GM12878 (cell line): ENCODE measurements around the gene CREBBP. TPM values are rescaled to one million over a fixed set of nuclear protein-coding genes. Genes with fewer than 3 reads are reported as not detected.

Source experiments
- ATAC-seq: fragments of 200-7000 bp; cut with Tn5 transposase; 3 replicates; pipeline ENCODE4 v1.9.1; 2020; ENCODE audit warnings: mild to moderate bottlenecking, moderate library complexity
- BruUV-seq: library from RNA; stranded (reverse); fragments of 400-500 nt; replicated peaks from 2 replicates; lab custom pipeline; 2021; lab: Mats Ljungman, UMichigan
- CTCF ChIA-PET: fragments of 300-600 bp; sonication (Branson Sonifier 250); formaldehyde crosslinking; extraction: SDS; loops from one replicate; lab custom pipeline; 2021; ENCODE audit warnings: inconsistent platforms; lab: Yijun Ruan, JAX
- POLR2A ChIA-PET: fragments of 350-600 bp; formaldehyde crosslinking; extraction: SDS; loops from one replicate; lab custom pipeline; 2021; ENCODE audit warnings: inconsistent platforms; lab: Charles Lee
- RAD21 ChIA-PET: fragments of 300-600 bp; sonication (Branson Sonifier 250); formaldehyde crosslinking; loops from one replicate; lab custom pipeline; 2023; ENCODE audit warnings: antibody characterized with exemption; ENCODE audit not compliant: unreplicated experiment; lab: Charles Lee
- SMC1A ChIA-PET: fragments of 300-600 bp; sonication (Branson Sonifier 250); formaldehyde crosslinking; loops from one replicate; lab custom pipeline; 2023; ENCODE audit not compliant: unreplicated experiment, uncharacterized antibody; lab: Charles Lee
- DNase-seq: peaks from one replicate; pipeline ENCODE4 v3.0.0-alpha.2; 2011; ENCODE audit warnings: low read depth, low spot score
- FAIRE-seq: peaks from 3 replicates; lab custom pipeline; 2011; peaks lifted over from hg19 to GRCh38; lab: Jason Lieb, UNC
- H2AFZ ChIP-seq: 2 replicates; pipeline ENCODE4 v1.6.0; 2011; ENCODE audit warnings: low read depth, low read length, control low read depth; ENCODE audit not compliant: control insufficient read depth
- H3K27ac ChIP-seq: 2 replicates; pipeline ENCODE4 v1.5.1; 2011; ENCODE audit warnings: control low read depth; ENCODE audit not compliant: control insufficient read depth, insufficient read depth
- H3K27me3 ChIP-seq, 2 experiments: replicated peaks in 1 of 2; 2 replicates each; pipeline versions ENCODE4 v1.6.0 to v1.6.1; 2011; ENCODE audit warnings: low read length in 1 of 2; ENCODE audit not compliant: control insufficient read depth in 2 of 2, insufficient read depth in 2 of 2
- H3K36me3 ChIP-seq, 2 experiments: 2 replicates each; pipeline ENCODE4 v1.5.1; 2011; ENCODE audit warnings: low read length in 1 of 2; ENCODE audit not compliant: control insufficient read depth in 2 of 2, insufficient read depth in 2 of 2
- H3K4me1 ChIP-seq: 2 replicates; pipeline ENCODE4 v1.6.1; 2011; ENCODE audit warnings: mild to moderate bottlenecking, low read length, moderate library complexity, mixed read lengths; ENCODE audit not compliant: control insufficient read depth, insufficient read depth
- H3K4me2 ChIP-seq: 2 replicates; pipeline ENCODE4 v1.6.0; 2011; ENCODE audit warnings: control low read depth; ENCODE audit not compliant: control insufficient read depth, insufficient read depth
- H3K4me3 ChIP-seq: fragments of 200-600 bp; sonication (generic); 2 replicates; pipeline ENCODE4 v1.5.1; 2016
- H3K79me2 ChIP-seq: 2 replicates; pipeline ENCODE4 v1.6.0; 2011; ENCODE audit warnings: low read length; ENCODE audit not compliant: control insufficient read depth, insufficient read depth
- H3K9ac ChIP-seq: 2 replicates; pipeline ENCODE4 v1.8.0; 2011; ENCODE audit warnings: low read length, control low read depth, mixed read lengths; ENCODE audit not compliant: control insufficient read depth, insufficient read depth
- H3K9me3 ChIP-seq: replicated peaks from 3 replicates; pipeline ENCODE4 v1.5.1; 2011; ENCODE audit warnings: mild to moderate bottlenecking, low read length; ENCODE audit not compliant: control insufficient read depth, insufficient read depth
- H4K20me1 ChIP-seq: 2 replicates; pipeline ENCODE4 v1.6.0; 2011; ENCODE audit not compliant: control insufficient read depth, insufficient read depth
- CEBPB ChIP-seq, 2 experiments: fragments of 150-350 bp in 1 of 2; IDR thresholded peaks; 2 replicates each; pipeline ENCODE4 v1.6.1; 2012 to 2014; ENCODE audit warnings: low read depth in 2 of 2, low read length in 2 of 2, borderline replicate concordance in 1 of 2, inconsistent platforms in 1 of 2
- CTCF ChIP-seq, 3 experiments: IDR thresholded peaks in 2 of 3; conservative IDR thresholded peaks in 1 of 3; 2 replicates each; pipeline ENCODE4 v1.5.1; 2011; ENCODE audit warnings: low read depth in 3 of 3, low read length in 3 of 3, mild to moderate bottlenecking in 3 of 3, control low read depth in 2 of 3, moderate library complexity in 2 of 3, inconsistent platforms in 1 of 3, mixed read lengths in 1 of 3; ENCODE audit not compliant: control insufficient read depth in 2 of 3, insufficient read depth in 1 of 3; ENCODE audit errors: extremely low read depth in 1 of 3
- HSF1 ChIP-seq: fragments of 150-350 bp; IDR thresholded peaks from 2 replicates; pipeline ENCODE4 v1.6.1; 2014; ENCODE audit warnings: mild to moderate bottlenecking, low read depth, low read length
- IKZF1 ChIP-seq: fragments of 450-650 bp; conservative IDR thresholded peaks from 2 replicates; pipeline ENCODE4 v1.6.1; 2017; ENCODE audit warnings: antibody characterized with exemption, mild to moderate bottlenecking
- JUND ChIP-seq: IDR thresholded peaks from 2 replicates; pipeline ENCODE4 v1.6.1; 2012; ENCODE audit warnings: low read depth, mild to moderate bottlenecking, low read length, improper control_type of control experiment, moderate library complexity
- NFIC ChIP-seq: IDR thresholded peaks from 2 replicates; pipeline ENCODE4 v1.6.1; 2012; ENCODE audit warnings: low read depth, mild to moderate bottlenecking, inconsistent platforms, low read length, moderate library complexity
- POLR2AphosphoS2 ChIP-seq: IDR thresholded peaks from 2 replicates; pipeline ENCODE4 v1.6.1; 2011; ENCODE audit warnings: low read depth, mild to moderate bottlenecking, low read length, improper control_type of control experiment, moderate library complexity
- RELB ChIP-seq: fragments of 450-650 bp; IDR thresholded peaks from 2 replicates; pipeline ENCODE4 v1.6.1; 2017; ENCODE audit warnings: low read depth, mild to moderate bottlenecking, moderate library complexity
- SUPT20H ChIP-seq: IDR thresholded peaks from 2 replicates; pipeline ENCODE4 v1.6.1; 2011; ENCODE audit warnings: low read depth, mild to moderate bottlenecking, low read length, moderate library complexity, borderline replicate concordance; ENCODE audit not compliant: control insufficient read depth
- ZBTB40 ChIP-seq: fragments of 450-650 bp; IDR thresholded peaks from 2 replicates; pipeline ENCODE4 v1.6.1; 2016; ENCODE audit warnings: mild to moderate bottlenecking, moderate library complexity, borderline replicate concordance
- ZNF274 ChIP-seq: IDR thresholded peaks from one replicate; pipeline ENCODE4 v1.8.0; 2011; ENCODE audit not compliant: insufficient read length, insufficient read depth
- WGBS: methylation state at CpG from one replicate; pipeline ENCODE4 v1.1.6; 2016; ENCODE audit warnings: low lambda C conversion rate; ENCODE audit not compliant: insufficient replicate concordance, insufficient coverage; ENCODE audit errors: missing lambda C conversion rate; 5-methylcytosine and 5-hydroxymethylcytosine counted together
- in situ Hi-C: fragments of 300-500 bp; cut with MboI; formaldehyde crosslinking; loops from 9 replicates; pipeline ENCODE4 v1.14.3; 2018; ENCODE audit warnings: mixed read lengths
- intact Hi-C: fragments of 100-400 bp; cut with micrococcal nuclease; formaldehyde crosslinking; loops from one replicate; pipeline ENCODE4 v1.14.2; 2022; ENCODE audit not compliant: unreplicated experiment
- polyA plus RNA-seq, 11 experiments: library from polyadenylated mRNA; depleted of rRNA in 4 of 11; unstranded in 6 of 11; stranded (reverse) in 5 of 11; fragments of >200 nt; fragmentation: Nextera tagmentation in 4 of 11; fragmentation: Illumina TruSeq in 1 of 11; extraction: Ambion mirVana in 4 of 11; extraction: Trizol in 1 of 11; gene quantifications; 1 replicate in 1 of 11; 2 replicates in 10 of 11; pipeline versions ENCODE4 v1.2.1 to v1.2.3, GENCODE V29; 2011 to 2016; ENCODE audit warnings: inconsistent platforms in 2 of 11, missing spikeins in 2 of 11, low read depth in 1 of 11
- total RNA-seq, 4 experiments: library from RNA; depleted of rRNA in 3 of 4; stranded (reverse); fragments of >200 nt in 3 of 4; fragmentation: Illumina TruSeq in 1 of 4; extraction: Trizol in 1 of 4; gene quantifications; 2 replicates each; pipeline versions ENCODE4 v1.2.1 to v1.2.3, GENCODE V29; 2013 to 2021

The CREBBP gene
- total and polyA plus RNA-seq, 10 of the 15 experiments (the other 5 are each of a cell fraction or from before 2014, with no cell fraction given), result 3.4 to 32.7 (median 7.9) TPM

GRCh38 chr16:3816326-3816725 is 64.2 kb downstream of the CREBBP start:
- Histone ChIP-seq H3K4me1 (peaks cover 20% of the 10 kb centered on the region), H3K9ac (no peak overlapping the region), H3K4me3 (no peak overlapping the region), H3K27me3 (no peaks in the 10 kb centered on the region), H3K36me3 (peaks cover 0 to 9% of the 10 kb centered on the region in 2 experiments; a peak in 2 of 4 replicates), H3K4me2 (no peak overlapping the region), H3K79me2 (peaks cover 87% of the 10 kb centered on the region), H3K27ac (no peak overlapping the region), H4K20me1 (no peaks in the 10 kb centered on the region; the same call in 1 of the 2 replicates), H2AFZ (no peak overlapping the region), H3K9me3 (no peaks in the 10 kb centered on the region)
- POLR2A ChIA-PET, result no interaction called here
- TF ChIP-seq POLR2AphosphoS2 (no peak), CTCF (IDR thresholded peaks at IDR 0.05 in 2 of 3, conservative IDR thresholded peaks at IDR 0.05 in 1 of 3; ENCODE audit: control insufficient read depth in 2 of 3, extremely low read depth in 1 of 3, insufficient read depth in 1 of 3, low read depth in 3 of 3, low read length in 3 of 3) (no peak), HSF1 (no peak), CEBPB (IDR thresholded peaks at IDR 0.05; ENCODE audit: borderline replicate concordance in 1 of 2, low read depth in 2 of 2, low read length in 2 of 2) (no peak), ZBTB40 (no peak), ZNF274 (no peak), JUND (no peak), NFIC (no peak), IKZF1 (no peak), SUPT20H (no peak), RELB (no peak)
- no TSS peak for BruUV-seq
- RAD21 ChIA-PET, result no interaction called here
- in situ Hi-C loops, result no loop called here
- FAIRE-seq (no peak), DNase-seq (no peak), ATAC-seq (no peak)
- SMC1A ChIA-PET, result interaction anchor here (1.4 to 1.5 kb wide), 2 partner anchors 45 to 62 kb away, joined by 3 to 4 read pairs; no protein-coding TSS in a partner anchor
- CTCF ChIA-PET, result no interaction called here
- intact Hi-C loops, result loop anchor here (5.0 kb wide), 1 partner anchor 41 kb away; no protein-coding TSS in a partner anchor
- WGBS, result 100% methylated on average over 3 of the region's 3 CpGs
